ENCODE measurements around the gene CENPX. TPM values are rescaled to one million over a fixed set of nuclear protein-coding genes. Genes with fewer than 3 reads are reported as not detected.
A peak's percentile ranks its signal among the peaks of the same experiment; 100 is the strongest.

CENPX gene
- polyA plus RNA-seq, 2 donors: 86.8 to 117 TPM

- Histone ChIP-seq H3K4me1 (ENCODE audit: control insufficient read depth in 2 of 2, insufficient read depth in 2 of 2, low read length in 1 of 2) (peaks cover 10 to 16% of the 10 kb centered on the region in 2 donors), H3K4me3 (ENCODE audit: low read depth in 1 of 2, low read length in 2 of 2) (no peak overlapping the region), H3K27me3 (ENCODE audit: control insufficient read depth in 1 of 2, insufficient read depth in 2 of 2, low read length in 2 of 2) (no peaks in the 10 kb centered on the region), H3K36me3 (ENCODE audit: control insufficient read depth in 2 of 2, insufficient read depth in 2 of 2, low read length in 1 of 2) (peaks cover 22 to 70% of the 10 kb centered on the region in 2 donors), H3K9me3 (ENCODE audit: control insufficient read depth in 2 of 2, insufficient read depth in 1 of 2, low read depth in 1 of 2, low read length in 1 of 2) (no peaks in the 10 kb centered on the region), H3K27ac (ENCODE audit: low read depth in 2 of 2, low read length in 1 of 2) (no peak overlapping the region)
- 81 to 84% methylated on average over 26 of the region's 26 CpGs for WGBS, 2 donors
Measured at GRCh38 chr17:82055023-82055964, 32.6 kb upstream of the CENPX start.

- 88 to 90% methylated on average over 36 to 38 of the region's 38 CpGs for WGBS, 2 donors
- Histone ChIP-seq H3K9me3 (ENCODE audit: control insufficient read depth in 2 of 2, insufficient read depth in 1 of 2, low read depth in 1 of 2, low read length in 1 of 2) (no peaks in the 10 kb centered on the region), H3K4me1 (ENCODE audit: control insufficient read depth in 2 of 2, insufficient read depth in 2 of 2, low read length in 1 of 2) (peaks cover 10 to 20% of the 10 kb centered on the region in 2 donors), H3K4me3 (ENCODE audit: low read depth in 1 of 2, low read length in 2 of 2) (no peak overlapping the region), H3K36me3 (ENCODE audit: control insufficient read depth in 2 of 2, insufficient read depth in 2 of 2, low read length in 1 of 2) (peaks cover 14 to 62% of the 10 kb centered on the region in 2 donors), H3K27ac (ENCODE audit: low read depth in 2 of 2, low read length in 1 of 2) (no peak overlapping the region), H3K27me3 (ENCODE audit: control insufficient read depth in 1 of 2, insufficient read depth in 2 of 2, low read length in 2 of 2) (no peaks in the 10 kb centered on the region)
Measured at GRCh38 chr17:82054351-82055022, 31.8 kb upstream of the CENPX start.

GRCh38 chr17:82053556-82054263 lies 31.0 kb upstream of the CENPX start:
- Histone ChIP-seq H3K27me3 (ENCODE audit: control insufficient read depth in 1 of 2, insufficient read depth in 2 of 2, low read length in 2 of 2) (no peaks in the 10 kb centered on the region), H3K27ac (ENCODE audit: low read depth in 2 of 2, low read length in 1 of 2) (no peak overlapping the region), H3K9me3 (ENCODE audit: control insufficient read depth in 2 of 2, insufficient read depth in 1 of 2, low read depth in 1 of 2, low read length in 1 of 2) (no peaks in the 10 kb centered on the region), H3K4me3 (ENCODE audit: low read depth in 1 of 2, low read length in 2 of 2) (no peak overlapping the region), H3K4me1 (ENCODE audit: control insufficient read depth in 2 of 2, insufficient read depth in 2 of 2, low read length in 1 of 2) (peaks cover 10 to 20% of the 10 kb centered on the region in 2 donors), H3K36me3 (ENCODE audit: control insufficient read depth in 2 of 2, insufficient read depth in 2 of 2, low read length in 1 of 2) (peaks cover 14 to 62% of the 10 kb centered on the region in 2 donors)
- 92 to 94% methylated on average over 28 of the region's 28 CpGs for WGBS, 2 donors

GRCh38 chr17:82053130-82053529 lies 30.5 kb upstream of the CENPX start:
- peaks cover 10 to 20% of the 10 kb centered on the region in 2 donors for H3K4me1 ChIP-seq (ENCODE audit: control insufficient read depth in 2 of 2, insufficient read depth in 2 of 2, low read length in 1 of 2)
- H3K4me3 ChIP-seq (ENCODE audit: low read depth in 1 of 2, low read length in 2 of 2): no peak overlapping the region
- H3K36me3 ChIP-seq (ENCODE audit: control insufficient read depth in 2 of 2, insufficient read depth in 2 of 2, low read length in 1 of 2): peaks cover 14 to 62% of the 10 kb centered on the region in 2 donors
- H3K27me3 ChIP-seq (ENCODE audit: control insufficient read depth in 1 of 2, insufficient read depth in 2 of 2, low read length in 2 of 2): no peaks in the 10 kb centered on the region
- WGBS, 2 donors: 87 to 91% methylated on average over 19 of the region's 19 CpGs
- no peak overlapping the region for H3K27ac ChIP-seq (ENCODE audit: low read depth in 2 of 2, low read length in 1 of 2)
- no peaks in the 10 kb centered on the region for H3K9me3 ChIP-seq (ENCODE audit: control insufficient read depth in 2 of 2, insufficient read depth in 1 of 2, low read depth in 1 of 2, low read length in 1 of 2)

- Histone ChIP-seq H3K27ac (ENCODE audit: low read depth in 2 of 2, low read length in 1 of 2) (peak overlapping the region in 1 of 2 donors; percentile 27), H3K4me3 (ENCODE audit: low read depth in 1 of 2, low read length in 2 of 2) (peak overlapping the region; percentile 83 to 85), H3K36me3 (ENCODE audit: control insufficient read depth in 2 of 2, insufficient read depth in 2 of 2, low read length in 1 of 2) (peaks cover 14 to 62% of the 10 kb centered on the region in 2 donors), H3K4me1 (ENCODE audit: control insufficient read depth in 2 of 2, insufficient read depth in 2 of 2, low read length in 1 of 2) (peaks cover 10 to 20% of the 10 kb centered on the region in 2 donors), H3K9me3 (ENCODE audit: control insufficient read depth in 2 of 2, insufficient read depth in 1 of 2, low read depth in 1 of 2, low read length in 1 of 2) (no peaks in the 10 kb centered on the region), H3K27me3 (ENCODE audit: control insufficient read depth in 1 of 2, insufficient read depth in 2 of 2, low read length in 2 of 2) (no peaks in the 10 kb centered on the region)
- WGBS, 2 donors: 22 to 23% methylated on average over 19 of the region's 19 CpGs
Measured at GRCh38 chr17:82052638-82053059, 30.0 kb upstream of the CENPX start.

GRCh38 chr17:82051776-82052637 lies 29.3 kb upstream of the CENPX start, which contains the start of the genes GPS1 and RFNG:
Gene GPS1, plus strand, starts transcription at chr17:82051898. Its CDS starts 34 bp downstream, at chr17:82051932.
Gene RFNG, minus strand, starts transcription at chr17:82051811. Its CDS starts 45 bp downstream, at chr17:82051766.
- Histone ChIP-seq H3K9me3 (ENCODE audit: control insufficient read depth in 2 of 2, insufficient read depth in 1 of 2, low read depth in 1 of 2, low read length in 1 of 2) (no peaks in the 10 kb centered on the region), H3K4me1 (ENCODE audit: control insufficient read depth in 2 of 2, insufficient read depth in 2 of 2, low read length in 1 of 2) (peaks cover 10 to 20% of the 10 kb centered on the region in 2 donors), H3K27ac (ENCODE audit: low read depth in 2 of 2, low read length in 1 of 2) (peak within 1 kb of the TSS; percentile 34 to 63), H3K4me3 (ENCODE audit: low read depth in 1 of 2, low read length in 2 of 2) (peak within 1 kb of the TSS; percentile 83 to 85), H3K36me3 (ENCODE audit: control insufficient read depth in 2 of 2, insufficient read depth in 2 of 2, low read length in 1 of 2) (peaks cover 14 to 62% of the 10 kb centered on the region in 2 donors), H3K27me3 (ENCODE audit: control insufficient read depth in 1 of 2, insufficient read depth in 2 of 2, low read length in 2 of 2) (no peaks in the 10 kb centered on the region)
- WGBS, 2 donors: 0 to 1% methylated on average over 51 to 94 of the region's 94 CpGs

- Histone ChIP-seq H3K36me3 (ENCODE audit: control insufficient read depth in 2 of 2, insufficient read depth in 2 of 2, low read length in 1 of 2) (peaks cover 11 to 52% of the 10 kb centered on the region in 2 donors), H3K9me3 (ENCODE audit: control insufficient read depth in 2 of 2, insufficient read depth in 1 of 2, low read depth in 1 of 2, low read length in 1 of 2) (no peaks in the 10 kb centered on the region), H3K27ac (ENCODE audit: low read depth in 2 of 2, low read length in 1 of 2) (peak overlapping the region; percentile 34 to 63), H3K27me3 (ENCODE audit: control insufficient read depth in 1 of 2, insufficient read depth in 2 of 2, low read length in 2 of 2) (no peaks in the 10 kb centered on the region), H3K4me1 (ENCODE audit: control insufficient read depth in 2 of 2, insufficient read depth in 2 of 2, low read length in 1 of 2) (peaks cover 10 to 20% of the 10 kb centered on the region in 2 donors), H3K4me3 (ENCODE audit: low read depth in 1 of 2, low read length in 2 of 2) (peak overlapping the region; percentile 83 to 85)
- 12 to 20% methylated on average over 51 to 79 of the region's 79 CpGs for WGBS, 2 donors
Measured at GRCh38 chr17:82050761-82051641, 28.3 kb upstream of the CENPX start.

GRCh38 chr17:82050152-82050760 lies 27.6 kb upstream of the CENPX start:
- Histone ChIP-seq H3K27me3 (ENCODE audit: control insufficient read depth in 1 of 2, insufficient read depth in 2 of 2, low read length in 2 of 2) (no peaks in the 10 kb centered on the region), H3K36me3 (ENCODE audit: control insufficient read depth in 2 of 2, insufficient read depth in 2 of 2, low read length in 1 of 2) (peaks cover 10 to 45% of the 10 kb centered on the region in 2 donors), H3K9me3 (ENCODE audit: control insufficient read depth in 2 of 2, insufficient read depth in 1 of 2, low read depth in 1 of 2, low read length in 1 of 2) (no peaks in the 10 kb centered on the region), H3K4me3 (ENCODE audit: low read depth in 1 of 2, low read length in 2 of 2) (peak overlapping the region; percentile 83 to 85), H3K4me1 (ENCODE audit: control insufficient read depth in 2 of 2, insufficient read depth in 2 of 2, low read length in 1 of 2) (peaks cover 10 to 20% of the 10 kb centered on the region in 2 donors), H3K27ac (ENCODE audit: low read depth in 2 of 2, low read length in 1 of 2) (no peak overlapping the region)
- WGBS, 2 donors: 83 to 89% methylated on average over 28 of the region's 28 CpGs
